Stimulated activated CD8-positive, alpha-beta memory T cell treated with anti-CD3 and anti-CD28 coated beads, Interleukin-12 subunit alpha, Interleukin-12 subunit beta, amount 100 ng/mL, for 24 hours (primary cell): Measurements from ENCODE around the gene JUNB.
"Not testable (repeated sequence)": the region's sequence is repeated elsewhere in the genome, so short reads cannot be mapped to it uniquely, and the experiment has no call there.

ENCODE experiments used
- DNase-seq: peaks from one replicate; pipeline ENCODE4 v3.0.0-alpha.2; 2020; ENCODE audit errors: extremely low read depth

Gene JUNB

DNA sequence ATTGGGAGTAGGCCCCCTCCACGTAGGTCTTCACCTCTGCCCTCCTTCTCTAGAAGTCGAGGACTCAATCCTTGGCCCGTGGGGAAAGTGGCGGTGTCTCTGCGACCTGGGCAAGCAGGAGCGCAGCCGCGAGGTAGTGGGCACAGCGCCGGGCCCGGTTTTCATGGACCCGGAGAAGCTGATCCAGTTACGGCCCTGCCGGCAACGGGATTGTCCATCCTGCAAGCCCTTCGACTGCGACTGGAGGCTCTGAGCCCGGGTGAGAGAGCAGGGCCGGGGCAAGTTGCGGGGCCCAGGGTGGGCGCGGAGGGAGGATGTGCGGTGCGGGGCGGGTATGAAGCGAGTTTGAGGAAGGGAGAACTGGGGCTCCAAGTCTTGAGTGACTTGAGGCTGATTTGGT lies 12.8 kb downstream of the JUNB start:
- DNase-seq: no peak

DNA sequence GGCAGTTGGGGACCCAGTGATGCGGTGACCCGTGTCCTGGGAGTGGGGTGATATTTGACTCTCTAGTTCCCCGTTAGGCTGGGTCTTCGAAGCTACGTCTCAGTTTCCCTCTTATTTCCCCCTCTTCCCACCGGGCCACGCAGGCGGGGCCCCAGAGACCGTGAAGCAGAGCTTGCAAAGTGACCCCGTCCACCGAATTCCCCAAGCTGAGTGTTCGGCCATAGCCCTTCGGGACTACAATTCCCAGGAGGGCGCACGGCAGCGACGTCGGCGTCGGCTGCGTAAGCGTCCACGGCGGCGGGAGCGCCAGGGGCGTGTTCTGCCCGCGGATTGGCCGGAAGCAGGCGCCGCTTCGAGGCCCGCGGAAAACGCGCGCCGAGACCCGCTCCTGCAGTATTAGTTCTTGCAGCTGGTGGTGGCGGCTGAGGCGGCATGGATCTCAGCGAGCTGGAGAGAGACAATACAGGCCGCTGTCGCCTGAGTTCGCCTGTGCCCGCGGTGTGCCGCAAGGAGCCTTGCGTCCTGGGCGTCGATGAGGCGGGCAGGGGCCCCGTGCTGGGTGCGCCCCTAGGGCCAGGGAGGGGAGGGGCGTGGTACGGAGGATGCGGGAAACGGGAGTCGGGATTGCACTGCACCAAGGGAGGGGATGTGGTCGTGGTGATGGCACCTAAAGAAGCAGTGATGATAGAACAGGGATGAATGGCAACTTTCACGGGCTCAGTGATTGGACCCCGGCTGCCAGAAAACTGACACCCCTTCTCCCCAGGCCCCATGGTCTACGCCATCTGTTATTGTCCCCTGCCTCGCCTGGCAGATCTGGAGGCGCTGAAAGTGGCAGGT lies 15.2 kb downstream of the JUNB start, which contains the start of gene RNASEH2A:
TSS of gene RNASEH2A (plus strand) at position 343 of the 840 bp plus-strand sequence. CDS start at position 433, 90 bp downstream.
- DNase-seq: peak; percentile 67

DNA sequence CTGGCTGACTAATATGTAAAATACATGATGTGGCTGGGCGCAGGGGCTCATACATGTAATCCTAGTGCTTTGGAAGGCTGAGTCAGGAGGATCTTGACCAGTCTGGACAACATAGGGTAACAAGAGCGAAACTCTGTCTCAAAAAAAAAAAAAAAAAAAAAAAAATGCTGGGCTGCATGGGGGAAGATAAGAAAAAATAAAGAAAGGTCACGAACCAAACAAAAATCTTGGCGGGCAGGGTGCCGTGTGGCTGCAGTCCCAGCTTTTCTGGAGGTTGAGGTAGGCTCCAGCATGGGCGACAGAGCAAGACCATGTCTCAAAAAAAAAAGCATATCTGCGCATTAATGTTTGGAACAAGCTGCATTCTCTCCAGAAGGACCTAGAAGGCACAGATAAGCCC lies 23.8 kb downstream of the JUNB start:
- DNase-seq: no peak

DNA sequence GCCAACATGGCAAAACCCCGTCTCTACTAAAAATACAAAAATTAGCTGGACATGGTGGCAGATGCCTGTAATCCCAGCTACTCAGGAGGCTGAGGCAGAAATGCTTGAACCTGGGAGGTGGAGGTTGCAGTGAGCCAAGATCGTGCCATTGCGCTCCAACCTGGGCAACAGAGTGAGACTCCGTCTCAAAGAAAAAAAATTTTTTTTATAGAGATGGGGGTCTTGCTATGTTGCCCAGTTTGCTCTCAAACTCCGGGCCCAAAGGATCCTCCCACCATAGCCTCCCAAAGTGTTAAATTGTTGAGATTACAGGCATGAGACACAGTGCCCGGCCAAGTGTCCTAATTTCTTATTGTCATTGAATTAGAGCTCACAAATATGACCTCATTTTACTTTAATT lies 25.9 kb downstream of the JUNB start:
- not testable (repeated sequence) for DNase-seq

DNA sequence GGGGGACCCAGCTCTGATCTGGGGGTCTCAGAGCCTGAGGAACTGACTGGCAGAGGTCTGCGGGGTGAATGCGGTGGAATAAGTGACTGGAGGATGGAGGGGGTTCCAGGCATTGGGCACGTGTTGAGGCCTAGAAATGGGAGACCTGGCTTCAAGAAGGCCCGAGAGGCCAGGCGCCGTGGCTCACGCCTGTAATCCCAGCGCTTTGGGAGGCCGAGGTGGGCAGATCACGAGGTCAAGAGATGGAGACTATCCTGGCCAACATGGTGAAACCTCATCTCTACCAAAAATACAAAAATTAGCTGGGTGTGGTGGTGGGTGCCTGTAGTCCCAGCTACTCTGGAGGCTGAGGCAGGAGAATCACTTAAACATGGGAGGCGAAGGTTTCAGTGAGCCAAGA lies 26.5 kb downstream of the JUNB start:
- not testable (repeated sequence) for DNase-seq

DNA sequence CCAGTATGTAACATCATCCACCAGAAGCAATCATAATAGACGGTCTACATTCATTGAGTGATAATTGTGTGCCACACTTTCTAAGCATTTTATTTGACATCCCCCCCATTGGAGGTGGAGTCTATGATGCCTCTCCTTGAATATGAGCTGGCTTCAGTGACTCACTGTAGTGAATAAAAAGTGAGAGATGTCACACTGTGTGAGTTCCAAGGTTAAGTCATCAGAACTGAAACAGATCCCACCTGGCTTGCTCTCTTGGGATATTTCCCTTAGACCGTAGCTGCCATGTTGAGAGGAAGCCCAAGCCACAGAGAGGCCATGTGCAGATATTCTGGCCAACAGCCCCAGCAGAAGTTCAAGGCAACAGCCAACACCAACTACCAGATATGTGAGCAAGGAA lies 30.5 kb downstream of the JUNB start:
- DNase-seq: no peak

DNA sequence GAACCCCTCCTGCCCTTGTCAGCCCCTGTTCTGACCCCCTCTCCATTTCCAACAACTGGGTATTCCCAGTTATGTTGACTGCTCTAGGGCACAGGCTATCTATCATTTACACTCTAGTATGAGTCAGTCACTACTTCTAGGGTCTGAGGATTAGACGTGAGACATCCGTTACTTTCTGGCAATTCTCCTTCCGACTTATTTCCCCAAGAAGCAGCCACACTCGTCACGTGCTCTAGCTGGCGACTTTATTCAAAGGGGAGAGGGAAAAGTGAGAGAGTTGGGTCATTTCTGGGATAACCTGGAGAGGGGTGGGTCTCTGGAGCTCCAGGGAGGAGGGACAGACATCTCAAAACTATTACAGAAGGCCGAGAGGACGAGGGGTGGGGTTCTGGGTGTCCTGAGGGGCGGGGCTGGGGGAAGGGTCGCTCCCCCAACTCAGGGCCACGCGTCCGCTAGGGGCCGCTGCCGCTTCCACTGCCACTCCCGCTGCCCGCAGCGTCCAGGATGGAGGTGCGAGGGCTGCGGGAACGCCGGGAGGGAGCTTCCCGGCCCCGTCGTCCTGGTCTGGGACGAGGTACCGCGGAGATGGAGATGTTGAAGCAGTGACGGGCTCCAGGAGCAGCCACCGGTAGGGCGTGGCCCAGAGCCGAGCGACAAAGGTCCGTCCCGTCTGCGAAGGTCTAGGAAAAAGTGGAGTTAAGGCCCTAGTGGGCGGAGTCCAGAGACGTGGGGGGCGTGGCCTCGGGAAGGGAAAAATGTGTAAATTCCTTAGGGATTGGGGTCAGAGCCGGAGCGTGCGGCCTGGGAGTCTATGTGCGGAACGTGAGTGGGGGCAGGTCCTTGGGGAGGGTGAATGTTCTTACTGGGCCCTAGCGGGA lies 34.2 kb downstream of the JUNB start:
- DNase-seq: no peak

DNA sequence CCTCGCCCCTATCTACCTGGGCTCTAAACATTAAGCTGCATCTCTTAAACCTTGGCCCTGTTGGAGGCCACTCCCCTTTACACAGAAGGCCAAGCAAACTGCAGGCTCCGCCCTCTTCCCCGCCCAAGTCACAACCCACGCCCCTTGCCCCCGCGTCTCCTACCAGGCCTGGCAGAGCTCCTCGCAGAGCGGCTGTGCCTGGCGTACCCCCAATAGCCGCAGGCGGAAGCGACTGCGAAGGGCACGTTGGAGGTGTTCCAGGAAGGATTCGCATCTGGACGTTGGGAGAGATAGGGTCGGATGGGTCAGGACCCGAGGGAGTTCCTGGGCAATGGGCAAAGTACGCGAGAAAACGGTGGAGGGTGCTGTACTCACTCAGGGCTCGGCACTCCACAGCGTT lies 37.2 kb downstream of the JUNB start:
- no peak for DNase-seq

DNA sequence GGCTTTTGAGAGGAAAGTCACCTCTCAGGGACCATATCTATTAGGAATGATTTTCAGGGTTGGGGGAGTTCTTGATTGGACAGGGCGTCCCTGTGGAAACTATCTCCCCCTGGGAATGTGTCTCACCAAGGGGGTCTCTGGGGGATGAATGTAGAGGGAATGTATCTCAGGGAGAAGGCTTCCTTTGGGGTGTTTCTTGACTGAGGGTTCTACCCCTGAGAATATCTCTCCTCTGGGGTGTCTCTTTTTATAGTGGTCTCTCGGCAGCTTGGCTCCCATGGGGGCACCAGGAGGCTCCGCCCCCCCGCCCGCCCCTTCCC lies 42.1 kb downstream of the JUNB start:
- DNase-seq: no peak

DNA sequence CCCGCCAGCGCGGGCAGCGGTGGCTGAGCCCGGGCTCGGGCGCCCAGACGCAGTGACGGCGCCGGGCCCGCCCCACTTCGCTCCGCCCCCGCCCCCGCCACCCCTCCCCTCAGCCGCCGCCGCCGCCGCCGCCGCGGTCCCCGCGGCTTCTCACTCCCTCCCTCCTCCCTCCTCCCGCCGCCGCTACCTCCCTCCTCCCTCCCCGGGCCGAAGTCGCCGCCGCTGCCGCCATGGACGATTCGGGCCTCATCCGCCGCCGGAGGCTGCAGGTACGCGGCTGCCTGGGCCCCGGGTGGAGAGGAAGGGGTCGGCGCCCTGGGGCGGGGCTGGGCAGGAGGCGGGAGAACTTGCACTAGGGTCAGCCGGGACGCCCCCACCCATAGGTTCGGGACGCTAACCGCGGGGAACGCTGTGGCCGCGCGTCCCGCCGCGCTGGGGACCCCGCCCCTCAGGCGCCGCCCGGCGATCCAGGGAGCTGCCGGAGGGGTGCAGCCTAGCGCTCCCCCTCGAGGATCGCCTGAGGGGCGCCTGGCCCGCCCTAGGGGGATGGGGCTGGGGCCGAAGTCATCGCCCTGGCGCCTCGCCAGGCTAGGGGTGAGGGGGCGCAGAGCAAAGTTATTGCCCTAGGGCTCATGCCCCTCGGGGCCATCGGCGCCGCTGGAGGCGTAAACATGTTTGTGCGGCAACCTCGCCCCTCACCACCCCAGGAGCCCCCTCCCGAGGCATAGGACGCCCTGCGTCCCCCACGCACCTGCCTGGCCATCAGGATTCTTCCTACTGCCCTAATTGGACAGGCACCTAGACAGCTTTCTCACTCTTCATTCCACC lies 42.7 kb downstream of the JUNB start:
- DNase-seq: no peak

DNA sequence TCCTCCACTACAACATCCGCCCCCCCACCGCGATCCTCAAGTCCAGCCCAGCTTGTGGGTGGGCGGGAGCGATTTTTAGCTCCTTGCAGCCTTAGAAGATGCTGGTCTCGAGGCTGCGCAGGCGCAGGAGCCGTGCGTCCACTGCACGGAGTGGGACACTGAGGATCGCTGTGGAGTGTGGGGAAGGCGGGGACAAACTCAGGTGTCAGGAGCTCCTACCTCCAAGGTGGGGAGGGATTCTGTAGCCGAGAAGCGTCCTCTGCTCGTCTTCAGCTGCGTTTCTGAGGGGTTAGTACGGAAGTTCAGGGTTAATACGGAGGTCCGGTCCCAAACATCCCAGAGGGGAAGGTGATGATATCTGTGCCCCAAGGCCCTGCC lies 43.3 kb downstream of the JUNB start, which contains the start of gene RTBDN:
TSS of gene RTBDN (minus strand) at position 14 of the 378 bp plus-strand sequence. CDS start 4,600 bp downstream, outside the sequence.
- no peak for DNase-seq

DNA sequence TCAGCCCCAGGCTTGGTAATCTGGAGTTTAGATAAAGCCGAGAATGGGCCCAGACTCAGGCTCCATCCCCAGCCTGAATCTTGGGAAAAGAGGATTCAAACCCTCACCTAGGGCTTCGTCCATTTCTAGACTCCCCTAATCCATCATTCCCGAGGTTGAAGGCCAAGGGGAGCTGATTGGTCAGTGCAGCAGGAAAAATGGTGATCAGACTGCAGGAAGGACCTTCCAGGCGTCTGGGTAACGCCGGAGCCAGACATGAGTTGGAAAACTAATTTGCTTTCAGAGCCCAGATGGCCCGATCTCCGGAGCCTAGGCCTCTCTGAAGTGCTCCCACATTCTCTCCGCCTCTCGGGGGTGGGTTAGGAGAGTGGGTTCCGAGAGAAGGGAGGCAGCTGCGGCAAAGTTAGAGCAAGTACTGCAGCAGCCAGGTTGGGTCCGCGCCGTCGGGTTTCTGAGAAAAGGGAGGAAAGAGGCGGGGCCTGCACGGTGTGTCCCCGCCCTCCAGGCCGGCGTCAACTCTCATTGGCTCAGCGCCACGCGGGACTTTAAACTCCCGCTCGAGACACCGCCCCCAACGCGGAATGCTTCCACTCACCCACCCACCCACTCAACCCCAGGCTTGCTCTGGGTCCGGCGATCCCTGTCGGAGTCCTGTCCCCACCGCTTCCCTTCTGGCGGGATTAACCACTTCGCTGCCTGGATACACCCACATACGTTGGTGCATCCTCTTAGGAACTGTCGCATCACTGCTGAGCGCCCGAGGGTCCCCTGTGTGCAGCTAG lies 43.9 kb downstream of the JUNB start:
- no peak for DNase-seq

DNA sequence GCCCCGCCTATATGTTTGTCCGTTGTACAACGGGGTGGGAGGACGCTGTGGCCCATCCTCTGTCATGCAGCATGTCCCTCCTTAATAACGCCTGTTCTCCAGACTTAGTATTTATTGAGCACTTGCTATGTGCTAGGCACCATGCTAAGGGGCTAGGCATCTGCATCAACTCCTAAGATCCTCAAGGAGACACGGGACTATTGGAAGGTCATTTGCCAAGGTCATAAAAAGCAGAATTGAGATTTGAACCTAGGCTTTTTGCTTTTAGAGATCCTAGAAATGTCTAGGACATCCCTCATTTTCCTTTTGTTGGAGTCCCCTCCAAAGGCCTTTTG lies 45.2 kb downstream of the JUNB start:
- DNase-seq: no peak

DNA sequence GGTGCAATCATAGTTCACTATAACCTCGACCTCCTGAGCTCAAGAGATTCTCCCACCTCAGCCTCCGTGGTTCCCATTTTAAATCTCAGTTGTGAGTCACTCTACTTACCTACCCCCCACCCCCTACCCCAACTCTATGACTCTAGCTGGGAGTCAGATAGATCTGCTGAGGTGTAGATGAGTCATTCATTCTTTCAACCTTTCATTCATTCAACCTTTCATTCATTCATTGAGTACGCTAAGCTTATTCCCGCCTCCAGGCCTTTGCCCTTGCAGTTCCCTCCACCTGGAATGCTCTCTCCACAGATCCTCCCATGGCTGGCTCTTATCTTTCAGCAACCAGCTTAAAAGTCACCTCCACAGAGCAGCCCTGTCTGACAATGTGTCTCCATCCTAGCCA lies 45.9 kb downstream of the JUNB start:
- DNase-seq: no peak

DNA sequence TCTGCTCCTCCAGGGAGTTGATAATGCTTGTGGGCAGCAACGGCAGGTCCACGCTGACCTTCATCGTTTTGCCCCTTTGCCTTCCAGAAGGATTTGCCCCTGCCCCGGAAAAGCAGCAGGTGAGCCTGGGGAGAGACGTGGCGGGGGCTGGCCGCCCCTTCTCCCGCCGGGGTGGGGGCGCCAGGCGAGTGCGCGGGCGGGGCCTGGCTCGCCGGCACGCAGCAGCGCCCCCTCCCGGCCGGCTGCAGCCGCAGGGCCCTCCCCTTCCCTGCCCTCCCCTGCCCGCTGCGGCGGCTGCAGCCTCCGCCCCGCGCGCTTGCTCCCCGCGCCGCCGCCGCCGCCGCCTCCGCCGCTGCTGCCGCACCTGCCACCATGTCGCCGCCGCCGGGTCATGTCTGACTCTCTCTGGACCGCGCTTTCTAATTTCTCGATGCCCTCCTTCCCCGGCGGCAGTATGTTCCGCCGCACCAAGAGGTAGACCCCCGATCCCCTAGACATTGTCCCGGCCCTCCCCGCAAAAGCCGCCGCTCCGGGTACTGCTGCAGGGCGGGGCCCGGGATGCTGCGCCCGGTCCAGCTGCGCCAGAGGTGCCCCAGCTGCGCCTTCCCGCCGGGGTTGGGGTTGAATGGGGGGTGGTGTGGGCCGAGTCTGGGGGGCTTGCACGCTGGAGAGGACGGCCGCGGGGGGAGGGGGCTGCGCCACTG lies 47.0 kb downstream of the JUNB start, which contains the start of gene MAST1:
TSS of gene MAST1 (plus strand) at position 334 of the 704 bp plus-strand sequence. CDS start at position 392, 58 bp downstream.
- no peak for DNase-seq

DNA sequence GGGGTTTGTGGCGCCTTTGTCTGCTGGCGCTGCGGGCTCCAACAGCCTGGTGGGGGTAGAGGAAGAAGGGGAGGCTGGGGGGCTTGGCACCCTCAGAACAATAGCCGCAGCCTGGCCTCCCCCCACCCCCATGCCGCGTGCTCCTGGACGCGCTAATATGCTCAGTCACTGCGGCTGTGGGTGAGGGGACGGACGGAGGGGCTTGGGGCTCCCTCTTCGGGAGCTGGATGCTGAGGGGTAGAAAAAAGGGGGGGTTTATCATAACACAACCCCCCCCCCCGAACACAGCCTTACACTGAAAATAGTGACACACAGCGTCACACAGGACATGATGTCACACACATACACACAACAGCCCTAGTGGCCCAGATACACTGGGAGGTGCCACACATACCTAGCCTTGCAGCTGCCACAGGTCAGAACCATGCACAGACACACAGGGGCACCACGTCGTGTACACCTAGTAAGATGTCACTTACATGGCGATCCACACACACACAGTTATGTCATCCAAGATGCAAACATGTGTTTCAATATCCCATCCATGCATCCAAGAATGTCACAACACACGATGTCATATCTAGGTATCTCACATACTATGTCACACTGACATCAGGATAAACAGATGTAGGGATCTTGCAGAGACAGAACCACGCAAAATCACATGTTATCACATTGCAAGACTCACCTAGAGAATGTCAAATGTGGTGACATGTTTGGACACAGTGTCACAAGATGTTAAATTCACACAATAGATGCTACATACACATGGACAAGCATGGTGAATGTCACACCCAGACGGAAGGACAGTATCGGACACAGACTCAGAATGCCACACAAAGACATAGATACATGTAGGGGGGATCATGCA lies 47.8 kb downstream of the JUNB start:
- no peak for DNase-seq

DNA sequence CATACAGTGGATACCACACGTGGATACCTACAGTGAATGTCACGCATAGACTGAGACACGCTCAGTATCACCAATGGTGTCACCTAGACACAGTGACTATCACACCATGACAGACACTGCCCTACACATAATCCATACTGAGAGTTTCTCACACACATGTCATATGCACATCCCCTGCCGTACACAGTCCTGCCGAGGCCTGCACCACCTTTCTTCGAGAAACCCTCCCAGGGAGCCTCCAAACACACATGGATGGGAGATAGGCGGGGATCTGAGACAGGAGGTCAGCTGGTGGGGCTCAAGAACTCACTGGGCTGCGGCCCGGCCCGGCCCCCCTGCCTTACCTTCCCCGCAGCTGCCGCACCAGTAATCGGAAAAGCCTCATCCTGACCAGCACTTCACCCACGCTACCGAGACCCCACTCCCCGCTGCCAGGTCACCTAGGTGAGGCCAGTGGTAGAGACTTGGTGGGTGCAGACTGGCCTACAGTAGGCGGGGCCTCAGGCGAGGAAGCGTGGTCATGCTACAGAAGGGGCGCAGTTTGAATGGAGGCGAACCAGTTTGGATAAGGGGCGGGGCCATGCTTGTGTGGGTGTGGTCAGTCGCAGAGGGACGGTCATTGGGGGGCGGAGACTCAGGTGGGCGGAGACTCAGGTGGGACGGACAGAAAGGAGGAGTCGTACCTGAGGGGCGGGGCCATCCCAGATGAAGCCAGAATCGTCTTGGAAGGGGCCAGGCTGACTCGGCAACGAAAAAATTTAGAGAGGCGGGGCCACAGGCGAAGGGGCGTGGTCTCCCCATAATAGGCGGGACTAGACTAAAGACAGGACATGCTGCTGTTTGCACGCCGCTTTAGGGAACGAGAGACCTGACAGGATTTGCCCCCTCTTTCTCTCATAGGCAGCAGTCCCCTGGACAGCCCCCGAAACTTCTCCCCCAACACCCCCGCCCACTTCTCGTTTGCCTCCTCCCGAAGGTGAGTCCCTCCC lies 49.1 kb downstream of the JUNB start:
- DNase-seq: no peak

DNA sequence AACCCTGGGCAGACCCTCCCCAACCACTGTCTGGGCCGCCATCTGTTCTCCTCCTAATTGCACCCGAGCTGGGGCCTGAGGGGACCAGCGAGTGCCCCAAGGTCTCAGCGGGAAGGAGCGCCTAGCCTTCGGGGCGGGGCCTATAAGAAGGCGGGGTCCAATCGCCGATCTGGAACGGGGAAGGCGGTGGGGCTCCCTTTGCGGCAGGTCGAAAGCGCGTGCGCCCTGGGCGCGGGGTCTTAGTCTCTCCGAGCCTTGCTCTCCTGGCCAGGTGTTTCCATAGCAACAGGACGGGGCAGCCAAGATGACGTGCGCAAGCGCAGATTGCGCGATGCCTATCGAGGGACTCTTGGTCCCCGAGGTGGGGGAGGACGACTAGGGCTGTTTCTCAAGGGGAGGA lies 49.8 kb downstream of the JUNB start:
- no peak for DNase-seq
